Fibroblast of skin of back (primary cell): Measurements from ENCODE around the gene ZMAT3.
"Not testable (repeated sequence)": the region's sequence is repeated elsewhere in the genome, so short reads cannot be mapped to it uniquely, and the experiment has no call there.

Source experiments
- DNase-seq: peaks from one replicate; pipeline ENCODE4 v3.0.0-alpha.2; 2013

ZMAT3 gene

DNA sequence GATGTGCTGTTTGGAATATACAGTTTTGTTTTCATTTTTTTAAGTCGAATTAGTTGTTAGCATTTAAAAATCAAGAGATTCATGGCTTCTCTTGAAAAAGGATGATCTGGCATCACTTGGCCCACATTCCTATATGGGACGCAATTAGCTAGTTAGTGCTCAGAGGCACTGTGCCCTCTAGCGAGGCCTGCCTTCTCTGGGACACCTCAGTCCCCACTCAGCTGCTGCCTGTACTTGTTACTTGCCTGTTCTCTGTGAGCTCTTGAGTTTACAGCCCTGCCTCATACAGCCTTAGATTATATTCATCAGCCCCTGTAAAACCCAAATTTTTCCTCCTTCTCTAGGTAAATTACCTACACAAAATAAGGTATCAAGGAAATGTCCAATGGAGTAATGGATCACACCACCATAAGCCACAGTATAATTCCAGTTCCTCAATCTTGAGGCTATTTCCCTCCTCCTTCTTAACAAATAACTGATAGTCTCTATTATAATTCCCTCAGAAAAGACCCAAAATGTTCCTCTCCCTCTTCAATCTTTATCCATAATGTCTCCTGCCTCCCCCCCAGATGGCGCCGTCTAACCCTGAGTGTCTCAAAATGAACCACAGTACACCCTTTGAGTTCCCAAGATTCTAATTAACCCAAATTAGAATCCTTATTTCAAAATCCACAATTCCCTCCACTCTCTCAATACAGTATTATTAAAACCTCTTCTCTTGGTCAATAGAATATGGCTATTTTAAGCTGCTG is 2.7 kb downstream of the ZMAT3 start:
- peak; percentile 37 for DNase-seq

GRCh38 chr3:179067839-179068238 is 3.8 kb downstream of the ZMAT3 start:
- no peak for DNase-seq

- DNase-seq, result no peak
Observed at GRCh38 chr3:179067291-179067690, 4.3 kb downstream of the ZMAT3 start.

- DNase-seq, result no peak
Observed at GRCh38 chr3:179063945-179064560, 7.6 kb downstream of the ZMAT3 start.

GRCh38 chr3:179056326-179056725 is 15.3 kb downstream of the ZMAT3 start:
- no peak for DNase-seq

DNA sequence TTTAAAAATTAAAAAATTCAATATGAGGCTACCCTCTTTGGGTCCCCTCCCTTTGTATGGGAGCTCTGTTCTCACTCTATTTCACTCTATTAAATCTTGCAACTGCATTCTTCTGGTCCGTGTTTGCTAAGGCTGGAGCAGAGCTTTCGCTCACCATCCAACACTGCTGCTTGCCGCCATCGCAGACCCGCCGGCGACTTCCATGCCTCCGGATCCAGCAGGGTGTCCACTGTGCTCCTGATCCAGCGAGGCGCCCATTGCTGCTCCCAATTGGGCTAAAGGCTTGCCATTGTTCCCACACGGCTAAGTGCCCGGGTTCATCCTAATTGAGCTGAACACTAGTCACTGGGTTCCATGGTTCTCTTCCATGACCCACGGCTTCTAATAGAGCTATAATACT is 17.0 kb downstream of the ZMAT3 start:
- not testable (repeated sequence) for DNase-seq

DNA sequence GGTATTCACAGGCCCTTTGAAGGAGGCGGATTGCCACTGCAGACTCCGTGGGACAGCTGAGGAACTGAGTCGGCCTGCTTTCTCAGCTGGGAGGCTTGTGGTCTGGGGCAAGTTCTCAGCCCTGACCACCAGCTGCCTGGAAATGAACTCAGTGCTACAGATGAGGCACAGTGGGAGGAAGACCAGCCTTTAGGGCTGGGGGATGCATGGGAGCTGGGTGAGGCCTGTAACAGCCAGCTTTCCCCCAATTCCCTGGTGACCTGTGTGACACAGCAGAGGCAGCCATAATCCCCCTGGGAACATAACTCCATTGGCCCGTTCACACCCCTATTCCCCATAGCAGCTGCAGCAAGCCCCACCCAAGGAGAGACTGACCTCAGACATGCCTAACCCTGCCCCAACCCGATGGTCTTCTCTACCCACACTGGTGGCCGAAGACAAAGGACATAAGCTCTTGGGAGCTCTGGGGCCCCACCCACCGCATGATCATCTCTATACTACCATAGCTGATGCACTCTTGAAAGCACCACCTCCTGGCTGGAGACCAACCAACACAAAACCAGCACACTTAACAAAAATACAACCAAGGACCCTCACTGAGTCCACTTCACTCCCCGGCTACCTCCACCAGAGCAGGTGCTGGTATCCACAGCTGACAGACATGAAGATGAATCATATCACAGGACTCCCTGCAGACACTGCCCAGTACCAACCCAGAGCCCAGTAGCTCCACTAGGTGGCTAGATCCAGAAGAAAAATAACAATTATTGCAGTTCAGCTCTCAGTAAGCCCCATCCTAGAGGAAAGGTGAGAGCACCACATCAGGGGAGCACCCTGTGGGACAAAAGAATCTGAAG is 24.9 kb downstream of the ZMAT3 start:
- DNase-seq, result peak; percentile 21

DNA sequence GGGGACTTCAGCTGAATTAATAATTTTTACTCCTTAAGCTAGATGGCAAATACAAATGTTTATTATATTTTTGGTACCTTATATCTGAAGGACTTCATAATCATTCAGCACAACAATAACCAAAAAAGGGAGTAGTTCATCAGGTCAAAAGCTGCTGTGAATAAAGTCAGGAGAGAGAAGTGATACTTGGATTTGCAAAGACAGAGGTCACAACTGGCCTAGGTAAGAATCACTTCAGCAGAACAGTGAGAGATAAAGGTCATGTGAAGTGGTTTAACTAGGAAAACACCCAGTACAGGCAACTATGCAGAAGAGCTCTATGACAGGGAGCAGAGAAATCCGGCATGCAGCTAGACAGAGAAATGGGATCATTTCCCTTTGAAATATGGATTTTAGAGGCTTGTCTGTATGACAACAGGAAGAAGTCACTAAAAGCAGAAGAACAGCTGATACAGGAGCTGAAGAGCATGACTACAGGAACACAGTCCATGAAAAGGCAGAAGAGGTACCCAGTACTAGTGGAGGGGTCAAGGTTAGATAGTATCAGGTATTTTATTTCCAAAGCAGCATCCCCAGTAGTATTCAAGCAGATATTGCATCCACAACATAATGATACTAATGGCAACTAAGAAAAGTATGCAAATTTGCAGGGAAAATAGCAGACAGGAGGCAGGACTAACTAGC is 25.7 kb downstream of the ZMAT3 start:
- no peak for DNase-seq

DNA sequence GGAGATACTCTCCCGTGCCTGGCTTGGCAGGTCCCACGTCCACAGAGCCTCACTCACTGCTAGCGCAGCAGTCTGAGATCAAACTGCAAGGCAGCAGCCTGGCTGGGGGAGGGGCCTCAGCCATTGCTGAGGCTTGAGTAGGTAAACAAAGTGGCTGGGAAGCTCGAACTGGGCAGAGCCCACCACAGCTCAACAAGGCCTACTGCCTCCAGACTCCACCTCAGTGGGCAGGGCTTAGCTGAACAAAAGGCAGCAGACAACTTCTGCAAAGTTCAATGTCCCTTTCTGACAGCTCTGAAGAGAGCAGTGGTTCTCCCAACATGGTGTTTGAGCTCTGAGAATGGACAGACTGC is 32.7 kb downstream of the ZMAT3 start:
- DNase-seq, result not testable (repeated sequence)

- DNase-seq, result no peak
Observed at GRCh38 chr3:179038216-179038898, 33.3 kb downstream of the ZMAT3 start.

GRCh38 chr3:179037351-179037750 is 34.3 kb downstream of the ZMAT3 start:
- DNase-seq, result peak; percentile 92

GRCh38 chr3:179036626-179037300 is 34.8 kb downstream of the ZMAT3 start:
- no peak for DNase-seq

- peak; percentile 51 for DNase-seq
Observed at GRCh38 chr3:179036226-179036625, 35.4 kb downstream of the ZMAT3 start.

DNA sequence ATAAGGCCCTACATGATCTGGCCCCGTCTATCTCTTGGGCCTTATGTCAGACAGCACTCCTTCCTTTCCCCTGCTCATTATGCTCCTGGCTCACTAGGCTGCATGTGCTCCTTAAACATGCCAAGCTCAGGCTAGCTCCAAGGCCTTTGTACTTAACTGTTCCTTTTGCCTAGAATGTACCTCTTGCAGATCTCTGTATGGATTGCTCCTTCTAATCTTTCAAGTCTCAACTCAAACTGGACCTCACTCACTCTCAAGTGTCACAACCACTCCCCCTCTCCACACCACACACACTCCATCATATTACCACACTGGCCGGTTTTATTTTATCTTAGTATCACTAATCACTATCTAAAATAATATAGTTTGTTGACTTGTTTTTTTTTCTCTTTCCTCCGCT is 36.4 kb downstream of the ZMAT3 start:
- DNase-seq, result no peak

DNA sequence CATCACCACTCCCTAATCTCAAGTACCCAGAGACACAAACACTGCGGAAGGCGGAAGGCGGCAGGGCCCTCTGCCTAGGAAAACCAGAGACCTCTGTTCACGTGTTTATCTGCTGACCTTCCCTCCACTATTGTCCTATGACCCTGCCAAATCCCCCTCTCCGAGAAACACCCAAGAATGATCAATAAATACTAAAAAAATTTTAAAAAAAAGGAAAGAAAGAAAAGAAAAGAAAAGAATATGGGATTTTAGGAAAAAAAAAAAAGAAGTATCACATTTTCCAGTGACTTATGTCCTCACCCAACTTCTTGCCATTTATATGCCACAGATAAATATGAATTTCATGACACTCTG is 38.3 kb downstream of the ZMAT3 start:
- DNase-seq, result not testable (repeated sequence)

DNA sequence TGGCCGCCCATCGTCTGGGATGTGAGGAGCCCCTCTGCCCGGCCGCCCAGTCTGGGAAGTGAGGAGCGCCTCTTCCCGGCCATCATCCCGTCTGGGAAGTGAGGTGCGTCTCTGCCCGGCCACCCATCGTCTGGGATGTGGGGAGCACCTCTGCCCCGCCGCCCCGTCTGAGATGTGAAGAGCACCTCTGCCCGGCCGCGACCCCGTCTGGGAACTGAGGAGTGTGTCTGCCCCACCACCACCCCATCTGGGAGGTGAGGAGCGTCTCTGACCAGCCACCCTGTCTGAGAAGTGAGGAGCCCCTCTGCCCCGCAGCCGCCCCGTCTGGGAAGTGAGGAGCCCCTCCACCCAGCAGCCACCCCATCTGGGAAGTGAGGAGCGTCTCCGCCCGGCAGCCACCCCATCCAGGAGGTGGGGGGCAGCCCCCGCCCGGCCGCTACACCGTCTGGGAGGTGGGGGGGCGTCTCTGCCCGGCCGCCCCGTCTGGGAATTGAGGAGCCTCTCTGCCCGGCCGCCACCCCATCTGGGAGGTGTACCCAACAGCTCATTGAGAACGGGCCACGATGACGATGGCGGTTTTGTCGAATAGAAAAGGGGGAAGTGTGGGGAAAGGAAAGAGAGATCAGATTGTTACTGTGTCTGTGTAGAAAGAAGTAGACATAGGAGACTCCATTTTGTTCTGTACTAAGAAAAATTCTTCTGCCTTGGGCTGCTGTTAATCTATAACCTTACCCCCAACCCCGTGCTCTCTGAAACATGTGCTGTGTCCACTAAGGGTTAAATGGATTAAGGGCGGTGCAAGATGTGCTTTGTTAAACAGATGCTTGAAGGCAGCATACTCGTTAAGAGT is 38.9 kb downstream of the ZMAT3 start:
- not testable (repeated sequence) for DNase-seq

DNA sequence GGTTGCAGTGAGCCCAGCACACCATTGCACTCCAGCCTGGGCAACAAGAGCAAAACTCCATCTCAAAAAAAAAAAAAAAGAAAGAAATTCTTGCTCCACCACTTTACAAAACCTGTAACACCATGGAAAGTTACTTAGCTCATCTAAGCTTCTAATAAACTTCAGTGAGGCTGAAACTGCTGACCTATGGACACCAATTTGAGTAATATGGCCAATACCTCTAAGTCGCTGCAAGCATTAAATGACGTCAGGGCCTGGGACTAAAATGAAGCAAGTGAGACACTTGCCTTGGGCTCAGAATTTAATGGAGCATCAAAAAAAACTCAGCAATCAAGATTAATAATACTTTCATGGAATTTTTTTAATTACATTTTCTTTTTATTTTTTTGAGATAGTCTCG is 42.5 kb downstream of the ZMAT3 start:
- no peak for DNase-seq

DNA sequence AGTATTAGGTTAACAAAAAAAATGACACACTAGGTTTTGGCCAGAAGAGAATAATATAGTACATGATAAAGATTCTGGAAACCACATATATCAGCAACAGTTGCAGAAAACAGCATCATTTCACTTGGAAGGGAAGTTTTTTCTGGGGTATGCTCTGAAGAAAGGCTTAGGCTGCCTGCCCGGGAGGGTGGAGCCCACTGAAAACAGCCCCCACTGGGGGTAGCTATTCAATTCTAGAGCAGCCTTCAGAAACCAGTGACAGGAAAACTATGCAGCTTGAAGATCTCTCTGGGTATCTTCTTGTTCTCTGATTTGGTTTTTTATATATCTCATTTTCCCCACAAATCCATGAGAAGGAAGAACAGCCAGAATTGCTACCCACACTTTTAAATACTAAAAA is 43.2 kb downstream of the ZMAT3 start:
- DNase-seq, result no peak

DNA sequence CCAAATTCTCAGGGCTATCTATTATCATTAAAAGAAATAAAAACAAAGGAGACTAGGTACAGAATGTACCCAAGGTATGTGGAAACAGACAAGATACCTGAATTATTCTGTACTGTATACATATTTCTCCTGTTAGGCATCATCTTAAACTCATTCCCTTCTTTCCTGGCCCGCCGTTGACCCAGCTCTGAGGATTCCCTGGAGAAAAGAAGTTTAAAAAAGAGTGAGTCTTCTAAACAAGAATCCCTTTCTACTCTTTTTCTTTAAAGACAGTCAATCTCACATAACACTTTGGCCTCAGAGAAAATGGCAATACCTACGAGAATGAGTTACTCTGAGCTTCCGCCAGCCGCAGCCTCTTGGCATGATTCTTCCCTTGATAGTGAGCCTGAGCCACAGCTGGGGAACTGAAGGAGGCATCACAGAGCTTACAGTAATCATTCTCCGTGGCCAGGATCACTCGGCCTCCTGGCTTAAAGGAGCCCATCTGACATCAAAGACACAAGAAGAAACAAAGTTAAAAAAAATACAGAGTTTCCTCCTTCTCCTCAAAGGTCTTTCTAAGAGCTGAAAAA is 44.2 kb downstream of the ZMAT3 start:
- DNase-seq, result no peak

DNA sequence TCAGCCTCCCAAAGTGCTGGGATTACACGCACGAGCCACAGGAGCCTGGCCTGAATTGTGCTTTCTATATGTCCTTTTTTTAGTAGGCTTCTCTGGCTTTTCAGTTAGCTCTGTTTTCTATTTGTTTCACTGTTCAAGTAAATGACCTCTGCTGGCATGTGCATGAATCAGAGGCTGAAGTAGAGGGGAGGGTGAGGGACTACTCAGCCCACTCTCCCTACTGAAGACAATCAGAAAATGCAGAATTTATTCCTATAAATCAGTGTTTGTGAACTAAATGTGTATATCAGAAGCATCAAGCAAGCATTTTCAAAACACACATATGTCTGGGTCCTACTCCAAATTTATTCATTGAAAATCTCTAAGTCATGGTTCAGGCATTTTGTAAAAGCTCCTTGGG is 45.0 kb downstream of the ZMAT3 start:
- peak; percentile 33 for DNase-seq
